Middle frontal gyrus (tissue), 1 donor: Measurements from ENCODE around the gene DUS1L.

ENCODE experiments used
- DNase-seq: peaks from one replicate; pipeline ENCODE4 v3.0.0-alpha.2; 2015; ENCODE audit warnings: low spot score; ENCODE audit errors: extremely low spot score

DUS1L gene

GRCh38 chr17:82076785-82077591 lies 11.4 kb upstream of the DUS1L start:
- no peak for DNase-seq

GRCh38 chr17:82076018-82076784 lies 10.6 kb upstream of the DUS1L start:
- no peak for DNase-seq

- no peak for DNase-seq
Measured at GRCh38 chr17:82073446-82073845, 7.8 kb upstream of the DUS1L start.

GRCh38 chr17:82072827-82073226 lies 7.2 kb upstream of the DUS1L start:
- DNase-seq, result no peak

GRCh38 chr17:82070611-82071010 lies 5.0 kb upstream of the DUS1L start:
- DNase-seq, result no peak

GRCh38 chr17:82065193-82065637 lies 389 bp downstream of the DUS1L start:
- no peak for DNase-seq

GRCh38 chr17:82064433-82065192 lies 991 bp downstream of the DUS1L start:
- no peak for DNase-seq

GRCh38 chr17:82063424-82064415 lies 1.9 kb downstream of the DUS1L start:
- no peak for DNase-seq

GRCh38 chr17:82062984-82063368 lies 2.6 kb downstream of the DUS1L start:
- no peak for DNase-seq

GRCh38 chr17:82062076-82062983 lies 3.3 kb downstream of the DUS1L start:
- no peak for DNase-seq

GRCh38 chr17:82061047-82061925 lies 4.3 kb downstream of the DUS1L start:
- DNase-seq, result no peak

GRCh38 chr17:82060614-82061013 lies 5.0 kb downstream of the DUS1L start:
- DNase-seq, result no peak

- no peak for DNase-seq
Measured at GRCh38 chr17:82060001-82060380, 5.6 kb downstream of the DUS1L start.

GRCh38 chr17:82059272-82060000 lies 6.2 kb downstream of the DUS1L start:
- DNase-seq, result no peak

GRCh38 chr17:82058855-82059249 lies 6.8 kb downstream of the DUS1L start:
- no peak for DNase-seq

GRCh38 chr17:82058230-82058854 lies 7.3 kb downstream of the DUS1L start:
- DNase-seq, result no peak
